Caco-2 (cell line): ENCODE data around the gene FAM111A. TPM values are rescaled to one million over a fixed set of nuclear protein-coding genes. Genes with fewer than 3 reads are reported as not detected.

Experiments used
- BruUV-seq: library from RNA; stranded (reverse); fragments of 400-500 nt; replicated peaks from 2 replicates; lab custom pipeline; 2021; lab: Mats Ljungman, UMichigan
- CTCF ChIA-PET: fragments of 300-600 bp; sonication (Branson Sonifier 250); formaldehyde crosslinking; loops from one replicate; lab custom pipeline; 2022; ENCODE audit warnings: antibody characterized with exemption; lab: Charles Lee
- POLR2A ChIA-PET: fragments of 300-600 bp; sonication (Branson Sonifier 250); formaldehyde crosslinking; loops from one replicate; lab custom pipeline; 2022; ENCODE audit warnings: antibody characterized with exemption; lab: Charles Lee
- DNase-seq, 2 experiments: peaks; one replicate each; pipeline versions ENCODE4 v3.0.0 to v3.0.0-alpha.2; 2020 to 2022
- H3K27me3 ChIP-seq: replicated peaks from 2 replicates; pipeline ENCODE4 v1.6.0; 2011; ENCODE audit warnings: low read length; ENCODE audit not compliant: control insufficient read depth, insufficient read depth
- H3K36me3 ChIP-seq: 2 replicates; pipeline ENCODE4 v1.5.1; 2011; ENCODE audit warnings: low read length; ENCODE audit not compliant: control insufficient read depth, insufficient read depth
- H3K4me1 ChIP-seq: fragments of 250-450 bp; sonication (Bioruptor Pico); 2 replicates; pipeline ENCODE4 v1.5.1; 2020; ENCODE audit warnings: mild to moderate bottlenecking
- H3K4me3 ChIP-seq: 2 replicates; pipeline ENCODE4 v1.5.1; 2011; ENCODE audit warnings: low read depth, mild to moderate bottlenecking, control low read depth, low read length
- H3K9me3 ChIP-seq: fragments of 250-450 bp; sonication (Bioruptor Pico); 2 replicates; pipeline ENCODE4 v1.5.1; 2020; ENCODE audit warnings: mild to moderate bottlenecking, moderate library complexity
- H3K27ac Mint-ChIP-seq: one replicate; pipeline ENCODE4 v1.8.0; 2022; ENCODE audit warnings: mixed read lengths; ENCODE audit not compliant: unreplicated experiment
- H3K27me3 Mint-ChIP-seq: one replicate; pipeline ENCODE4 v1.8.0; 2022; ENCODE audit warnings: mixed read lengths; ENCODE audit not compliant: insufficient read depth, unreplicated experiment
- H3K36me3 Mint-ChIP-seq: one replicate; pipeline ENCODE4 v1.8.0; 2022; ENCODE audit warnings: mild to moderate bottlenecking, mixed read lengths; ENCODE audit not compliant: insufficient read depth, unreplicated experiment
- H3K4me1 Mint-ChIP-seq: one replicate; pipeline ENCODE4 v1.8.0; 2022; ENCODE audit warnings: low read depth, mixed read lengths; ENCODE audit not compliant: unreplicated experiment
- H3K4me3 Mint-ChIP-seq: one replicate; pipeline ENCODE4 v1.8.0; 2022; ENCODE audit warnings: mild to moderate bottlenecking, moderate library complexity, mixed read lengths; ENCODE audit not compliant: unreplicated experiment
- H3K9me3 Mint-ChIP-seq: one replicate; pipeline ENCODE4 v1.8.0; 2022; ENCODE audit warnings: mixed read lengths; ENCODE audit not compliant: unreplicated experiment
- CTCF ChIP-seq, 2 experiments: fragments of 200-600 bp in 1 of 2; IDR thresholded peaks; 1 replicate in 1 of 2; 2 replicates in 1 of 2; pipeline versions ENCODE4 v1.5.1 to v1.8.0; 2011 to 2022; ENCODE audit warnings: antibody characterized with exemption in 1 of 2, control low read depth in 1 of 2, inconsistent platforms in 1 of 2, low read depth in 1 of 2, low read length in 1 of 2, mild to moderate bottlenecking in 1 of 2, moderate library complexity in 1 of 2; ENCODE audit not compliant: insufficient read depth in 1 of 2, severe bottlenecking in 1 of 2, unreplicated experiment in 1 of 2
- intact Hi-C: fragments of 100-400 bp; cut with micrococcal nuclease; formaldehyde crosslinking; loops from one replicate; pipeline ENCODE4 v1.10.0; 2022; ENCODE audit not compliant: unreplicated experiment
- total RNA-seq: library from RNA; stranded (reverse); gene quantifications from 2 replicates; pipeline ENCODE4 v1.2.3, GENCODE V29; 2022

The FAM111A gene
- total RNA-seq, 1 experiment from 2014 or later, result 78.8 TPM

- no peaks in the 10 kb centered on the region for H3K27me3 Mint-ChIP-seq
- intact Hi-C loops, result loop anchor here (1.0 to 2.0 kb wide), 2 partner anchors 15 to 30 kb away; no protein-coding TSS in a partner anchor
- ChIA-PET POLR2A (no interaction called here), CTCF (interaction anchor here (3.6 to 4.2 kb wide), 2 partner anchors 14 to 30 kb away, joined by 20 to 24 read pairs; partner anchors contain the start of gene DTX4)
- H3K9me3 ChIP-seq, result no peaks in the 10 kb centered on the region
- H3K27me3 ChIP-seq, result no peaks in the 10 kb centered on the region
- no peak overlapping the region for H3K4me3 Mint-ChIP-seq
- H3K27ac Mint-ChIP-seq, result no peak overlapping the region
- H3K9me3 Mint-ChIP-seq, result no peaks in the 10 kb centered on the region
- no TSS peak for BruUV-seq
- peaks cover 6% of the 10 kb centered on the region for H3K4me1 ChIP-seq
- H3K4me3 ChIP-seq, result no peak overlapping the region
- H3K4me1 Mint-ChIP-seq, result peaks cover 27% of the 10 kb centered on the region
- peaks cover 95% of the 10 kb centered on the region for H3K36me3 Mint-ChIP-seq
- peaks cover 17% of the 10 kb centered on the region for H3K36me3 ChIP-seq
- peak; percentile 44 to 63 for DNase-seq
- TF ChIP-seq CTCF (IDR thresholded peaks at IDR 0.05; ENCODE audit: insufficient read depth in 1 of 2, low read depth in 1 of 2, low read length in 1 of 2, severe bottlenecking in 1 of 2, unreplicated experiment in 1 of 2), result peak; percentile 60 to 74
Observed at GRCh38 chr11:59201353-59201752, 58.7 kb downstream of the FAM111A start.

Other genes with a start within 250 kb of the FAM111A start
- 1.5 and 4.0 TPM in 2 replicates for gene GLYATL1, start 203.4 kb upstream of the FAM111A start, total RNA-seq
- not detected in 2 replicates for gene GLYATL1B, start 56.5 kb upstream of the FAM111A start, total RNA-seq
- 49.3 and 55.8 TPM in 2 replicates for gene FAM111B, start 35.6 kb upstream of the FAM111A start, total RNA-seq
- gene DTX4, start 29.3 kb downstream of the FAM111A start, total RNA-seq, result 85.6 and 96.7 TPM in 2 replicates
- not detected in 2 replicates for gene MPEG1, start 70.1 kb downstream of the FAM111A start, total RNA-seq
- not detected in 2 replicates for gene OR5AN1, start 216.0 kb downstream of the FAM111A start, total RNA-seq